Psoas muscle (tissue), 8 donors: ENCODE data around the gene SH2B3. TPM values are rescaled to one million over a fixed set of nuclear protein-coding genes. Genes with fewer than 3 reads are reported as not detected.
A peak's percentile ranks its signal among the peaks of the same experiment; 100 is the strongest.

Experiments used
- ATAC-seq, 4 donors: fragments of 200-7000 bp; cut with Tn5 transposase; one replicate each; pipeline ENCODE4 v1.9.1; 2020; ENCODE audit warnings: moderate library complexity in 3 of 4, mild to moderate bottlenecking in 2 of 4
- DNase-seq, 2 donors: peaks; one replicate each; pipeline ENCODE4 v3.0.0-alpha.2; 2020
- H3K27ac ChIP-seq: fragments of 200-600 bp; one replicate; pipeline ENCODE4 v1.8.0; 2022
- H3K27me3 ChIP-seq, 3 donors: fragments of 200-600 bp in 1 of 3; one replicate each; pipeline versions ENCODE4 v1.6.1 to v1.8.0; 2013 to 2022; ENCODE audit warnings: low read length in 2 of 3, mild to moderate bottlenecking in 2 of 3, moderate library complexity in 1 of 3; ENCODE audit not compliant: insufficient read depth in 3 of 3
- H3K36me3 ChIP-seq, 2 donors: fragments of 200-600 bp in 1 of 2; one replicate each; pipeline versions ENCODE4 v1.6.1 to v1.8.0; 2013 to 2022; ENCODE audit warnings: low read depth in 1 of 2, mild to moderate bottlenecking in 1 of 2, moderate library complexity in 1 of 2; ENCODE audit not compliant: insufficient read depth in 1 of 2
- H3K4me1 ChIP-seq: fragments of 200-600 bp; one replicate; pipeline ENCODE4 v1.8.0; 2022
- H3K4me3 ChIP-seq: fragments of 200-600 bp; one replicate; pipeline ENCODE4 v1.8.0; 2022; ENCODE audit warnings: mild to moderate bottlenecking
- H3K9me3 ChIP-seq: fragments of 200-600 bp; one replicate; pipeline ENCODE4 v1.8.0; 2022
- WGBS, 3 donors: extraction: QIAGEN DNeasy Blood & Tissue Kit; methylation state at CpG; one replicate each; pipeline versions ENCODE4 v1.1.6 to v1.1.7; 2013; 5-methylcytosine and 5-hydroxymethylcytosine counted together
- intact Hi-C, 2 donors: fragments of 100-400 bp; cut with DNase I; formaldehyde crosslinking; loops; one replicate each; pipeline versions ENCODE4 v1.11.0 to v1.14.2; 2022
- polyA plus RNA-seq, 3 donors: library from polyadenylated mRNA; stranded (reverse); fragments of 200-250 nt; gene quantifications; one replicate each; pipeline ENCODE4 v1.2.3, GENCODE V29; 2013
- total RNA-seq, 4 donors: library from RNA; stranded (reverse); fragmentation: NEBNext Ultra II Directional in 2 of 4; extraction: Animal tissue kit (Norgen Biotek cat#: 25700) in 2 of 4; gene quantifications; one replicate each; pipeline versions ENCODE4 v1.2.1 to v1.2.4, GENCODE V29; 2021 to 2023
- TF ChIP-seq, protein P1 (sequence below): fragments of 200-600 bp; IDR thresholded peaks from one replicate; pipeline ENCODE4 v1.8.0; 2022; ENCODE audit warnings: antibody characterized with exemption
- donor health status: healthy with polysubstance abuse.
- donor health status: DM: no; HTN: no; CAD: no; lungs with moderate emphysema.
- donor health status: Bipolar disorder and iron deficiency.
- donor health status: healthy.
- donor health status: DM: yes; HTN: yes; CAD: no.
- donor health status: DM: no; HTN: no; CAD: no.
- donor health status: DM: no; HTN: no; CAD: no.
- donor health status: DM: yes; HTN: yes; CAD: no.

The SH2B3 gene
- total and polyA plus RNA-seq, 7 donors = 4.4 to 25.0 (median 11.9) TPM

DNA sequence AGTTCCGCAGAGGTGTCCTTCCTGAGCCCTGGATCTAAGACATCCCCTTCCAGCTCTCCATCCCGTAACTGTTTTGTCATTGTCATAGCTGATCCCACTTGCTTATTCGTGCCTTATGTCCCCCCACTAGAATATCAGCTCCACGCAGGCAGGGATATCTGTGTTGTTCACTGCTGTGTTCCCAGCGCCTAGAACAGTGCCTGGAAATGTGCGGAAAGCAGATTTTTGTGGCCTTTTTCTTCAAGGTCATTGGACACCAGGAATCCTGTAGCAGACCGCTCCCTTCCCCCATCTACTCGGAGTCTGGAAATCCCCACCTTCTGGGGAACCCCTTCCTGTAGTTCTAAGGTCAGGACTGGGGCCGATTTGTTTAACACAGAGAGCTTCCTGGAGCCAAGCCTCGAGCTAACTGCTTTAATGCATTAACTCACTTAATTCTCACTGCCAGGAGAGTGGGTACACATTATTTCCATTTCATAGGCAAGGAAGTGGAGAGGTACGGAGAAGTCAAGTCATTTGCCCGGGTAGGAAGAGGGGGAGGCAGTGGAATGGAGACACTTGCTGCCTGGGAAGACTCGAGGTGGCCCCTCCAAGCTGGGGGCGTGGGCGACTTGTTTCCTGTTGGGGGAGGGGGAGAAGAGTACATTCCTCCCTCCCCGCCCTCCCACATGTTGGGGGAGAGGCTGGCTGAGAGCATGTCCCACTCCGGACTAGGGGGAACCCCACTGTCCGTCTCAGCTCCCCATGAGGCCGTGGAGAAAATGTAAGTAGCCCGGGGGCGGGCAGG lies 1.2 kb upstream of the SH2B3 start:
- peak overlapping the region; percentile 84 for H3K27ac ChIP-seq

DNA sequence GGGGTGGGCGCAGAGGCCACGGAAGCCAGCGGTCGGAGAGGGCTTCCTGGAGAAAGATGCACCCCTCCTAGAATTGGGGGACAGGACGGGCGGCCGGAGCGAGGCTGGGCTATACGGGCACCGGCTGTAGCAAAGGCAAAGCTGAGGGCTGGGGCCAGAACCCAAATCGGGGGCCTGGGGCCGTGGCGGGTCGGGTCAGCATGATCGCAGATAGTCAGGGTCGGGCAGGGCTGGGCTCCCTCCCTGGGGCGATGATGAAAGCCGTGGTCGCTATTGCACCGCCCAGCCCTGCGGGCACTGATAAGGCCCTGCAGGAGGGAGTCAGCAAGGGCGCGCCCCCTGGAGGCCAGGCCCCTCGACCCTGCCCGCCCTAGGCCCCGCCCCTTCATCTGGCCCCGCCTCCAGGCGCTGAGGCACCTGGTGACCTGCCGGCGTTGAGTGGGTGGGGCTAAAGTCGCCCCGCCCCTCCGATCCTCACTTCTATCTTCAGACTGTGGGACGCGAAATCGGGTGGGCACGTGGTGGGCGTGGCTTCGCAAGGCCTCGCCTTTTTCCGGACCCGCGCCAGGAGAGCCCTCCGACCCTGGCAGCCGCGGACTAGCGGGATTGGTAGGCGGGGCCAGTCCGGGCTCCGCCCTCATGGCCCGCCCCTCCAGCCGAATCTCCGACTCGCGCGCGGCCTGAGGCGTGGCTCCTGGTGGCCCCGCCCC lies 419 bp upstream of the SH2B3 start:
- intact Hi-C loops = loop anchor here in 1 of 2 donors (2.0 kb wide), 1 partner anchor 41 kb away; no protein-coding TSS in a partner anchor
- Histone ChIP-seq H3K4me1 (peaks cover 39% of the 10 kb centered on the region), H3K27ac (peak overlapping the region; percentile 84), H3K27me3 (peaks cover 0 to 2% (median 0%) of the 10 kb centered on the region in 3 donors), H3K4me3 (peak overlapping the region; percentile 93), H3K9me3 (no peaks in the 10 kb centered on the region), H3K36me3 (no peaks in the 10 kb centered on the region)
- 4 to 5% (median 4%) methylated on average over 43 to 59 of the region's 59 CpGs for WGBS, 3 donors
- TF ChIP-seq, protein P1, sequence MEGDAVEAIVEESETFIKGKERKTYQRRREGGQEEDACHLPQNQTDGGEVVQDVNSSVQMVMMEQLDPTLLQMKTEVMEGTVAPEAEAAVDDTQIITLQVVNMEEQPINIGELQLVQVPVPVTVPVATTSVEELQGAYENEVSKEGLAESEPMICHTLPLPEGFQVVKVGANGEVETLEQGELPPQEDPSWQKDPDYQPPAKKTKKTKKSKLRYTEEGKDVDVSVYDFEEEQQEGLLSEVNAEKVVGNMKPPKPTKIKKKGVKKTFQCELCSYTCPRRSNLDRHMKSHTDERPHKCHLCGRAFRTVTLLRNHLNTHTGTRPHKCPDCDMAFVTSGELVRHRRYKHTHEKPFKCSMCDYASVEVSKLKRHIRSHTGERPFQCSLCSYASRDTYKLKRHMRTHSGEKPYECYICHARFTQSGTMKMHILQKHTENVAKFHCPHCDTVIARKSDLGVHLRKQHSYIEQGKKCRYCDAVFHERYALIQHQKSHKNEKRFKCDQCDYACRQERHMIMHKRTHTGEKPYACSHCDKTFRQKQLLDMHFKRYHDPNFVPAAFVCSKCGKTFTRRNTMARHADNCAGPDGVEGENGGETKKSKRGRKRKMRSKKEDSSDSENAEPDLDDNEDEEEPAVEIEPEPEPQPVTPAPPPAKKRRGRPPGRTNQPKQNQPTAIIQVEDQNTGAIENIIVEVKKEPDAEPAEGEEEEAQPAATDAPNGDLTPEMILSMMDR = peak; percentile 45
- ATAC-seq (peak; percentile 92 to 95 (median 93)), DNase-seq (peak; percentile 91 to 96)

More for the DNA sequence above, 1.2 kb upstream of the SH2B3 start:
- peaks cover 33% of the 10 kb centered on the region for H3K4me1 ChIP-seq
- intact Hi-C loops = loop anchor here in 1 of 2 donors (2.0 kb wide), 1 partner anchor 42 kb away; no protein-coding TSS in a partner anchor
- H3K27me3 ChIP-seq = peaks cover 0 to 2% (median 0%) of the 10 kb centered on the region in 3 donors
- no peak for ATAC-seq
- 46 to 47% (median 47%) methylated on average over 20 to 21 of the region's 21 CpGs for WGBS, 3 donors
- H3K9me3 ChIP-seq = no peaks in the 10 kb centered on the region
- DNase-seq = no peak
- peak overlapping the region; percentile 93 for H3K4me3 ChIP-seq
- H3K36me3 ChIP-seq = no peaks in the 10 kb centered on the region
- TF ChIP-seq, protein P1 = no peak

GRCh38 chr12:111406474-111407376 lies 1.0 kb downstream of the SH2B3 start:
- peak; percentile 45 to 70 for DNase-seq
- Histone ChIP-seq H3K27ac (peak overlapping the region; percentile 84), H3K4me1 (peaks cover 53% of the 10 kb centered on the region), H3K27me3 (peaks cover 0 to 2% (median 0%) of the 10 kb centered on the region in 3 donors), H3K4me3 (peak overlapping the region; percentile 93), H3K9me3 (no peaks in the 10 kb centered on the region), H3K36me3 (no peaks in the 10 kb centered on the region)
- intact Hi-C loops = no loop called here
- ATAC-seq = no peak
- WGBS, 3 donors = 31 to 42% (median 35%) methylated on average over 32 to 34 of the region's 34 CpGs
- TF ChIP-seq, protein P1 = no peak

- TF ChIP-seq, protein P1 = no peak
- Histone ChIP-seq H3K4me1 (peaks cover 54% of the 10 kb centered on the region), H3K4me3 (peak overlapping the region; percentile 93), H3K27me3 (peaks cover 0 to 2% (median 0%) of the 10 kb centered on the region in 3 donors), H3K27ac (peak overlapping the region; percentile 84), H3K36me3 (no peaks in the 10 kb centered on the region), H3K9me3 (no peaks in the 10 kb centered on the region)
- DNase-seq = no peak
- intact Hi-C loops = no loop called here
- WGBS, 3 donors = 57 to 63% (median 63%) methylated on average over 9 of the region's 9 CpGs
- ATAC-seq = no peak
Observed at GRCh38 chr12:111407377-111408115, 1.8 kb downstream of the SH2B3 start.
